MCF 10A (cell line): ENCODE measurements around the gene FGF14. TPM values are rescaled to one million over a fixed set of nuclear protein-coding genes. Genes with fewer than 3 reads are reported as not detected.

Source experiments
- BruUV-seq: library from RNA; stranded (reverse); fragments of 400-500 nt; replicated peaks from 2 replicates; lab custom pipeline; 2021; lab: Mats Ljungman, UMichigan
- CTCF ChIA-PET: fragments of 300-600 bp; sonication (Branson Sonifier 250); formaldehyde crosslinking; extraction: SDS; loops from one replicate; lab custom pipeline; 2021; ENCODE audit warnings: antibody characterized with exemption, inconsistent platforms; lab: Yijun Ruan, JAX
- POLR2A ChIA-PET: fragments of 300-600, 350-650 bp; sonication (Branson Sonifier 250); formaldehyde crosslinking; extraction: SDS; loops from one replicate; lab custom pipeline; 2020; ENCODE audit warnings: antibody characterized with exemption, inconsistent platforms; lab: Yijun Ruan, JAX
- DNase-seq: peaks from one replicate; pipeline ENCODE4 v3.0.0-alpha.2; 2018; ENCODE audit not compliant: unreplicated experiment
- H3K27ac Mint-ChIP-seq: one replicate; pipeline ENCODE4 v1.8.0; 2022; ENCODE audit warnings: mild to moderate bottlenecking, low read depth, mixed read lengths; ENCODE audit not compliant: unreplicated experiment
- H3K27me3 Mint-ChIP-seq: one replicate; pipeline ENCODE4 v1.8.0; 2022; ENCODE audit warnings: mixed read lengths; ENCODE audit not compliant: insufficient read depth, unreplicated experiment
- H3K36me3 Mint-ChIP-seq: one replicate; pipeline ENCODE4 v1.8.0; 2022; ENCODE audit warnings: mild to moderate bottlenecking, moderate library complexity, mixed read lengths; ENCODE audit not compliant: insufficient read depth, unreplicated experiment
- H3K4me1 Mint-ChIP-seq: one replicate; pipeline ENCODE4 v1.8.0; 2022; ENCODE audit warnings: mixed read lengths; ENCODE audit not compliant: insufficient read depth, unreplicated experiment
- H3K4me3 Mint-ChIP-seq: one replicate; pipeline ENCODE4 v1.8.0; 2022; ENCODE audit warnings: mild to moderate bottlenecking, moderate library complexity, mixed read lengths; ENCODE audit not compliant: unreplicated experiment
- H3K9me3 Mint-ChIP-seq: one replicate; pipeline ENCODE4 v1.8.0; 2022; ENCODE audit warnings: mixed read lengths; ENCODE audit not compliant: unreplicated experiment
- intact Hi-C: fragments of 100-400 bp; cut with micrococcal nuclease; formaldehyde crosslinking; loops from 2 replicates; pipeline ENCODE4 v1.14.1; 2022
- total RNA-seq: library from RNA; stranded (reverse); gene quantifications from 2 replicates; pipeline ENCODE4 v1.2.3, GENCODE V29; 2022
- TF ChIP-seq, protein P1 (sequence below): fragments of 200-600 bp; IDR thresholded peaks from one replicate; pipeline ENCODE4 v1.8.0; 2022; ENCODE audit warnings: antibody characterized with exemption, mild to moderate bottlenecking; ENCODE audit not compliant: unreplicated experiment

FGF14 gene
- total RNA-seq, 1 experiment from 2014 or later = not detected

DNA sequence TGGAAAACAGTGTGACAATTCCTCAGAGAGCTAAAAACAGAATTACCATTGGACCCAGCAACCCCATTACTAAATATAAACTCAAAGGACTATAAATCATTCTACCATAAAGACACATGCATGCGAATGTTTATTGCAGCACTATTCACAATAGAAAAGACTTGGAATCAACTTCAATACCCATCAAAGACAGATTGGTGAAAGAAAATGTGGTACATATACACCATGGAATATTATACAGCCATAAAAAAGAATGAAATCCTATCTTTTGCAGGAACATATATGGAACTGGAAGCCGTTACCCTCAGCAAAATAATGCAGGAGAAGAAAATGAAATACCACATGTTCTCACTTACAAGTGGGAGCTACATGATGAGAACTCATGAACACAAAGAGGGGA is 20.8 kb upstream of the FGF14 start:
- Mint-ChIP-seq H3K27ac (no peak overlapping the region), H3K36me3 (peaks cover 5% of the 10 kb centered on the region), H3K27me3 (no peaks in the 10 kb centered on the region), H3K9me3 (peaks cover 4% of the 10 kb centered on the region), H3K4me3 (no peak overlapping the region), H3K4me1 (no peaks in the 10 kb centered on the region)
- intact Hi-C loops = no loop called here
- TF ChIP-seq, protein P1, sequence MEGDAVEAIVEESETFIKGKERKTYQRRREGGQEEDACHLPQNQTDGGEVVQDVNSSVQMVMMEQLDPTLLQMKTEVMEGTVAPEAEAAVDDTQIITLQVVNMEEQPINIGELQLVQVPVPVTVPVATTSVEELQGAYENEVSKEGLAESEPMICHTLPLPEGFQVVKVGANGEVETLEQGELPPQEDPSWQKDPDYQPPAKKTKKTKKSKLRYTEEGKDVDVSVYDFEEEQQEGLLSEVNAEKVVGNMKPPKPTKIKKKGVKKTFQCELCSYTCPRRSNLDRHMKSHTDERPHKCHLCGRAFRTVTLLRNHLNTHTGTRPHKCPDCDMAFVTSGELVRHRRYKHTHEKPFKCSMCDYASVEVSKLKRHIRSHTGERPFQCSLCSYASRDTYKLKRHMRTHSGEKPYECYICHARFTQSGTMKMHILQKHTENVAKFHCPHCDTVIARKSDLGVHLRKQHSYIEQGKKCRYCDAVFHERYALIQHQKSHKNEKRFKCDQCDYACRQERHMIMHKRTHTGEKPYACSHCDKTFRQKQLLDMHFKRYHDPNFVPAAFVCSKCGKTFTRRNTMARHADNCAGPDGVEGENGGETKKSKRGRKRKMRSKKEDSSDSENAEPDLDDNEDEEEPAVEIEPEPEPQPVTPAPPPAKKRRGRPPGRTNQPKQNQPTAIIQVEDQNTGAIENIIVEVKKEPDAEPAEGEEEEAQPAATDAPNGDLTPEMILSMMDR = no peak
- BruUV-seq = no TSS peak
- no peak for DNase-seq
- CTCF ChIA-PET = interaction anchor here (0.6 kb wide), 1 partner anchor 133 kb away, joined by 3 read pairs; no protein-coding TSS in a partner anchor
- POLR2A ChIA-PET = no interaction called here

DNA sequence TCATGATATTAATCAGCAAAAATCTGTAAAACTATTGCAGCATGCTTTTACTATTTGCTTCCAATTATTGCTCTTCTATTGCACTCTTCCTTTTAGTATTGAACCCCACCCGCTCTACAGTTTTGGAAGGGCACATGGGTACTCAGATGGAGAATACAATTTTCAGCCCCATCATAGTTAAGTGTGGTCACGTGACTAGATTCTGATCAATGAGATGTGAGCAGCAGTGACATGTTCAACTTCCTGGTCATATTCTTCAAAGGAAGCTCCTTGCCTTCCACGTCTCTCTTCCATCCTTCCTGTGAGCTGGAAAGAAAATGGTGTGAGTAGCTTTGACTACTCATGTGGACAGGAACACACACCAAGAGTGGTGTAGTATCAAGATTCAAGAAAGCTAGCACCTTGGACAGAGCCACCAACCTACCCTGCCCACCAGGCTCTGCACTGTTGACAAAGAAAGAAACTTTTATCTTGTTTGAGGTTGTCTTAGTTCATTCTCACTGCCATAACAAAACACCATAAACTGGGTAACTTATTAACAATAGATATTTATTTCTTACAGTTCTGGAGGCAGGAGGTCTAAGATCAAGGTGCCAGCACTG is 3.8 kb upstream of the FGF14 start:
- H3K27me3 Mint-ChIP-seq = peaks cover 30% of the 10 kb centered on the region

DNA sequence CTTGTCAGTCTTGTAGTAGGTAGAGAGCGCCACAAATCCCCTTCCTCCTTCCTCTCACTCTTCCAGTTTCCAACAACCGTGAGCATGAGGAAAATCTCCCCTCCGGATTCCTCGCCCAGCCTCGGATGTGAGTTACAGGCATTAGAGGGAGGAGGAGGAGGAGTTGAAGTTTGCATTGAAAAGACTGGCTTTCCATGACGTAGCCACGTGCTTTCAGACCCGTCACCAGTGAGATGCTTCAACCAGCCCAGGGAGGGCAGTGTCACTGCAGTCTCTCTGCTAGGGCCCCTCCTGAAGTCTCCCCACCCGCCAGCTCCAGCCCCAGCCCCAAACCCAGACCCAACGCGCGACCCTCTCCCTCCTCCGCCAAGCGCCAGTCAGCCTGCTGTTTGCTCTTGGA is 442 bp upstream of the FGF14 start:
- Mint-ChIP-seq H3K4me3 (peak overlapping the region; percentile 75), H3K27ac (no peak overlapping the region), H3K9me3 (no peaks in the 10 kb centered on the region), H3K36me3 (no peaks in the 10 kb centered on the region), H3K4me1 (peaks cover 23% of the 10 kb centered on the region), H3K27me3 (peaks cover 45% of the 10 kb centered on the region)
- BruUV-seq = no TSS peak
- ChIA-PET CTCF (interaction anchor here (1.1 to 1.8 kb wide), 2 partner anchors 8 to 61 kb away, joined by 3 to 6 read pairs; no protein-coding TSS in a partner anchor), POLR2A (no interaction called here)
- intact Hi-C loops = no loop called here
- no peak for DNase-seq
- TF ChIP-seq, protein P1 = no peak

More for the DNA sequence above, 3.8 kb upstream of the FGF14 start:
- H3K4me1 Mint-ChIP-seq = peaks cover 16% of the 10 kb centered on the region
- intact Hi-C loops = no loop called here
- POLR2A ChIA-PET = no interaction called here
- TF ChIP-seq, protein P1 = no peak
- DNase-seq = peak; percentile 34
- no peak overlapping the region for H3K27ac Mint-ChIP-seq
- H3K4me3 Mint-ChIP-seq = no peak overlapping the region
- no peaks in the 10 kb centered on the region for H3K9me3 Mint-ChIP-seq
- BruUV-seq = no TSS peak
- CTCF ChIA-PET = no interaction called here
- H3K36me3 Mint-ChIP-seq = no peaks in the 10 kb centered on the region

DNA sequence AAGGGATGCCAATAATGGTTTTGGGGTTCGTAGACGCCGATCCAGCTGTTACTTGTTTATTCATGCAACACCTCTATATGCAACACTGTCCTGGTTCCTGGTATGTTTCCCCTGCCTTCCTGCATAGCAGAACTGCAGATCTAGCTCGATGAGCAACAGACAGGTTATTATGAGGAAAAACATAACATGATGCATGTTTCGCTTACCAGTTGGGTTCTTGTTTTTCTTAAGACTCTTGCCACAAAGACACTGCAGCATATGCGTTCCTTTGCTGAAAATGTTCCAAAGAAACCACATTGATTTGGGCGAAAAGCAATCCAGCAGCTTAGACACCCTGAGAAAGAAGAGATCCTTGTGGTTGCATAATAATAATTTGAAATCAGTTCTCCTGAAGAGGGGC is 583 bp downstream of the FGF14 start:
- Mint-ChIP-seq H3K36me3 (no peaks in the 10 kb centered on the region), H3K9me3 (no peaks in the 10 kb centered on the region), H3K27me3 (peaks cover 45% of the 10 kb centered on the region), H3K27ac (no peak overlapping the region), H3K4me3 (peak overlapping the region; percentile 75), H3K4me1 (peaks cover 23% of the 10 kb centered on the region)
- ChIA-PET CTCF (interaction anchor here (0.7 to 2.0 kb wide), 5 partner anchors 16 to 624 kb away, joined by 3 to 9 read pairs (median 3); no protein-coding TSS in a partner anchor), POLR2A (interaction anchor here (0.9 kb wide), 1 partner anchor 39 kb away, joined by 3 read pairs; no protein-coding TSS in a partner anchor)
- no peak for DNase-seq
- TF ChIP-seq, protein P1 = no peak
- intact Hi-C loops = no loop called here
- no TSS peak for BruUV-seq
